Prostate gland (tissue), 2 donors: ENCODE results near the gene PKLR.

ENCODE experiments used
- CTCF ChIP-seq, 4 experiments: fragments of 200-600 bp in 2 of 4; fragments of 450-650 bp in 2 of 4; sonication (generic) in 2 of 4; IDR thresholded peaks; 1 replicate in 3 of 4; 2 replicates in 1 of 4; pipeline ENCODE4 v1.5.1; 2016 to 2019; ENCODE audit warnings: antibody characterized with exemption in 4 of 4, mild to moderate bottlenecking in 2 of 4, moderate library complexity in 2 of 4
- POLR2A ChIP-seq: fragments of 450-650 bp; IDR thresholded peaks from one replicate; pipeline ENCODE4 v1.6.1; 2016; ENCODE audit warnings: antibody characterized with exemption, mild to moderate bottlenecking
- POLR2AphosphoS5 ChIP-seq: sonication (generic); formaldehyde crosslinking; IDR thresholded peaks from one replicate; pipeline ENCODE4 v1.6.1; 2017; ENCODE audit warnings: antibody characterized with exemption

DNA sequence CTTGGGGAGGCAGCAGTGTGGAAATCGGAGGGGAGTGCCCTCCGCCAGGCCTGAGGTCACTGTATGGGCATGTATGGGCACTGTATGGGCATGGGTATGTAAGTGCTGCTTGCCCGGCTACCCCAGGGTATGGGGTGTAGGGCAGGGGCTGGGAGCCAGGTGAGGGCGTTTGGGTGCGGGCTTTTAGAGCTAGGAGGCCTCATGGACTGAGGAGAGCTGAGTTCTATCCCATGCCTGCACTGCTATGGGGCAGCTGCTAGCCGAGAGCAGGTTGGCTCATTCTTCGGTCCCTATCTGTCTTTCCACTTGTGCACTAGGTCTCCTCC is 5.3 kb downstream of the PKLR start:
- no peak for TF ChIP-seq POLR2A
- no peak for TF ChIP-seq CTCF (IDR thresholded peaks at IDR 0.05)
- no peak for TF ChIP-seq POLR2AphosphoS5
